Rectal smooth muscle tissue (tissue), 1 donor: Measurements from ENCODE around the gene MTHFSD.
A peak's percentile ranks its signal among the peaks of the same experiment; 100 is the strongest.

ENCODE experiments used
- H3K27ac ChIP-seq: one replicate; pipeline ENCODE4 v1.7.0; 2013; ENCODE audit warnings: low read depth, low read length, inconsistent platforms
- H3K27me3 ChIP-seq: one replicate; pipeline ENCODE4 v1.7.0; 2013; ENCODE audit warnings: low read length; ENCODE audit not compliant: control insufficient read depth, insufficient read depth
- H3K36me3 ChIP-seq: one replicate; pipeline ENCODE4 v1.7.0; 2013; ENCODE audit warnings: low read length; ENCODE audit not compliant: control insufficient read depth, insufficient read depth
- H3K4me1 ChIP-seq: one replicate; pipeline ENCODE4 v1.7.0; 2013; ENCODE audit warnings: low read length; ENCODE audit not compliant: control insufficient read depth, insufficient read depth
- H3K4me3 ChIP-seq: one replicate; pipeline ENCODE4 v1.7.0; 2013; ENCODE audit warnings: low read length
- H3K9ac ChIP-seq: one replicate; pipeline ENCODE4 v1.7.0; 2013; ENCODE audit warnings: low read length

Gene MTHFSD

GRCh38 chr16:86492961-86493629 is 61.9 kb downstream of the MTHFSD start:
- peak overlapping the region; percentile 99 for H3K27ac ChIP-seq
- H3K4me1 ChIP-seq, result peaks cover 30% of the 10 kb centered on the region
- H3K9ac ChIP-seq, result no peak overlapping the region
- H3K36me3 ChIP-seq, result no peaks in the 10 kb centered on the region
- H3K4me3 ChIP-seq, result no peak overlapping the region
- peaks cover 3% of the 10 kb centered on the region for H3K27me3 ChIP-seq

- Histone ChIP-seq H3K4me3 (no peak overlapping the region), H3K27ac (peak overlapping the region; percentile 99), H3K9ac (no peak overlapping the region), H3K4me1 (peaks cover 30% of the 10 kb centered on the region), H3K36me3 (no peaks in the 10 kb centered on the region), H3K27me3 (peaks cover 3% of the 10 kb centered on the region)
Measured at GRCh38 chr16:86492267-86492960, 62.6 kb downstream of the MTHFSD start.

- Histone ChIP-seq H3K27ac (peak overlapping the region; percentile 99), H3K27me3 (peaks cover 3% of the 10 kb centered on the region), H3K9ac (no peak overlapping the region), H3K36me3 (no peaks in the 10 kb centered on the region), H3K4me3 (no peak overlapping the region), H3K4me1 (peaks cover 30% of the 10 kb centered on the region)
Measured at GRCh38 chr16:86491640-86492023, 63.4 kb downstream of the MTHFSD start.

GRCh38 chr16:86490859-86491639 is 64.0 kb downstream of the MTHFSD start:
- H3K4me3 ChIP-seq, result no peak overlapping the region
- H3K9ac ChIP-seq, result no peak overlapping the region
- H3K4me1 ChIP-seq, result peaks cover 30% of the 10 kb centered on the region
- peaks cover 3% of the 10 kb centered on the region for H3K27me3 ChIP-seq
- H3K27ac ChIP-seq, result peak overlapping the region; percentile 99
- no peaks in the 10 kb centered on the region for H3K36me3 ChIP-seq

GRCh38 chr16:86485746-86486145 is 69.3 kb downstream of the MTHFSD start:
- H3K4me1 ChIP-seq, result peaks cover 3% of the 10 kb centered on the region
- H3K27me3 ChIP-seq, result no peaks in the 10 kb centered on the region
- no peak overlapping the region for H3K9ac ChIP-seq
- H3K36me3 ChIP-seq, result no peaks in the 10 kb centered on the region
- H3K4me3 ChIP-seq, result no peak overlapping the region
- no peak overlapping the region for H3K27ac ChIP-seq

GRCh38 chr16:86484240-86484639 is 70.8 kb downstream of the MTHFSD start:
- no peaks in the 10 kb centered on the region for H3K36me3 ChIP-seq
- no peaks in the 10 kb centered on the region for H3K27me3 ChIP-seq
- H3K4me3 ChIP-seq, result no peak overlapping the region
- H3K9ac ChIP-seq, result no peak overlapping the region
- no peaks in the 10 kb centered on the region for H3K4me1 ChIP-seq
- no peak overlapping the region for H3K27ac ChIP-seq

GRCh38 chr16:86481607-86482006 is 73.4 kb downstream of the MTHFSD start:
- no peak overlapping the region for H3K9ac ChIP-seq
- H3K27me3 ChIP-seq, result no peaks in the 10 kb centered on the region
- no peak overlapping the region for H3K4me3 ChIP-seq
- H3K4me1 ChIP-seq, result peaks cover 5% of the 10 kb centered on the region
- H3K27ac ChIP-seq, result no peak overlapping the region
- no peaks in the 10 kb centered on the region for H3K36me3 ChIP-seq

GRCh38 chr16:86480444-86480843 is 74.6 kb downstream of the MTHFSD start:
- Histone ChIP-seq H3K9ac (no peak overlapping the region), H3K4me1 (peaks cover 5% of the 10 kb centered on the region), H3K4me3 (no peak overlapping the region), H3K27me3 (no peaks in the 10 kb centered on the region), H3K27ac (peak overlapping the region; percentile 32), H3K36me3 (no peaks in the 10 kb centered on the region)
